ENCODE measurements around the gene ZNHIT1. TPM values are rescaled to one million over a fixed set of nuclear protein-coding genes. Genes with fewer than 3 reads are reported as not detected.

Gene ZNHIT1
- 63.7 to 98.7 TPM (median 88.6 TPM) in 5 replicates for total RNA-seq (2022; extraction: Qiagen RNA extraction; ENCODE audit: low read depth)

GRCh38 chr7:101217388-101218235 lies at the start of gene ZNHIT1, which contains the start of gene PLOD3:
Gene ZNHIT1 (plus strand): TSS chr7:101218165. CDS start chr7:101218196, 31 bp downstream.
Gene PLOD3 (minus strand): TSS chr7:101217581. CDS start chr7:101217274, 307 bp downstream.

DNA sequence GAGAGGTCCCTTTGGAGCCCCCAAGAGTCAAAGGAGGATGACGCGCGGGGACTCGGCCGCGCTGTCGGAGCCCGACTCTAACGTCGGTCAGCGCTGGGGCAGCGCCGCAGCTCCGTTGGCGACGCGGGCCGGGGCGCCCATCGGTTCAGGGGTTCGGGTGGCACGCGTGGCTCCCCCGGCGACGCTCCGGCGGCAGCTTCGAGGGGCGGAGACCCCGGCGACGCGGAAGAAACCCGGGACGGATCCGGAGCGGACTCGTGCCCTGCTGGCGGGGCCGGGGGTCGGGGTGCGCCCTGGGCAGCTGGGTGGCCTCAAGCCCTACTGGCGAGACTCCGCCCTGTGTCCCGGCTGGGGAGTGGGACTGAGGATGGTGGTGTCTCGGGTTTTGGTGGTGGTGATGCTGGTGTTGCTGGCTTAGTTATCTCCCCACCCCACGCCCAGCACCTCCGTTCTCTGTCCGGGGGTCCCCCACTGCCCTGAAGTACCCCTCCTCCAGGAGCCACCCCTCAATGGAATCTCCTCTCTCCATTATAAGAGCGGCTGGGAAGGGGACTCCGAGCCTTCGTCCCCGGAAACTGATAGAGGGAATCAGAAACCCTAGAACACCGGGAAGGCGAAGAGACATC lies 37.7 kb upstream of the ZNHIT1 start, which contains the start of gene NAT16:
TSS of gene NAT16 (minus strand) at position 164 of the 626 bp plus-strand sequence. CDS start 5,486 bp downstream, outside the sequence.

GRCh38 chr7:101200862-101201599 lies 16.9 kb upstream of the ZNHIT1 start, which contains the start of gene MOGAT3:
Gene MOGAT3 (minus strand): TSS chr7:101201036. CDS start chr7:101200854, 182 bp downstream.

GRCh38 chr7:101237206-101238067 lies 19.5 kb downstream of the ZNHIT1 start, which contains the start of gene CLDN15:
Gene CLDN15 (minus strand): TSS chr7:101237802. CDS start chr7:101237581, 221 bp downstream.

DNA sequence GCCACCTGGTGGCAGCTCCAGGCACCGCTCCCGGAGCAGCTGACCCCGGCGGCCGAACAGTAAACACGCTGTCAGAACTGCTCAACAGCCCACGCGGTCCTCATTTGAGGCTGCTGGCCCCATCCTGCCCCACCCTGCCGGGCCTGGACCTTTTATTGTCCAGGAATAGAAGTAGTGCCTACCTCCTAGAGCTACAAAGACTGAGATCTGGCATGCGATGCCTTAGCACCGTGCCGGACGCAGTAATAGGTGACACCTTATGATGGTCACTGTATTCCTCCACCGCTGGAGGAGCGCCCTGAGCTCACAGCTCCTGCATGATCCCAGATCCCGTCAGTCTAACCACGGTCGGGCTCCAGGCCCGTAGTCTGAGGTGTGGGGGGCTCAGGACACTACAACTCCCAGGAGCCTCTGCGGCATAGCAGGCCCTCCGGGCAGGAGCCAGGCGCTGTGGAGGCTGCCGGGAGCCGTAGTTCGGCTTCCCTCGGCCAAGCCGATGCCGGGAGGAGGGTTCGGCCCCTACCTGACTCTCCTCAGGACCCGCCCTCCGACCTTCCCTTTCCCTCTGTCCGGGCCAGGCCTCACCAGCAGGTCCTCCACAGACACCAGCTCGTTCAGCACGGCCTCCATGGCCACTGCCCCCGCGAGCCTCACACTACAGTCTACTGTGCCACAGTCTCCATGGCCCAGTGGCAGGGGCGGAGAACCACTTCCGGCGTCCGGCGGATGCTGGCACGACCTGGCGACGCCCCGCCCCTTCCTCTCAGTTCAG lies 26.6 kb downstream of the ZNHIT1 start, which contains the start of gene FIS1:
TSS of gene FIS1 (minus strand) at position 707 of the 772 bp plus-strand sequence. CDS start at position 630, 77 bp downstream.

Other genes with a start within 250 kb of the ZNHIT1 start
- gene MUC12, start 248.6 kb upstream of the ZNHIT1 start, total RNA-seq (2022; extraction: Qiagen RNA extraction; ENCODE audit: low read depth) = 10.8 to 20.4 TPM (median 16.4 TPM) in 5 replicates
- 0.01 to 0.30 TPM (median 0.02 TPM) in 5 replicates for gene MUC17, start 198.1 kb upstream of the ZNHIT1 start, total RNA-seq (2022; extraction: Qiagen RNA extraction; ENCODE audit: low read depth)
- gene TRIM56, start 132.7 kb upstream of the ZNHIT1 start, total RNA-seq (2022; extraction: Qiagen RNA extraction; ENCODE audit: low read depth) = 8.6 to 18.6 TPM (median 14.5 TPM) in 5 replicates
- gene SERPINE1, start 91.1 kb upstream of the ZNHIT1 start, total RNA-seq (2022; extraction: Qiagen RNA extraction; ENCODE audit: low read depth) = 1,301 to 1,792 TPM (median 1,475 TPM) in 5 replicates
- 133 to 146 TPM (median 140 TPM) in 5 replicates for gene AP1S1, start 63.7 kb upstream of the ZNHIT1 start, total RNA-seq (2022; extraction: Qiagen RNA extraction; ENCODE audit: low read depth)
- 8.9 to 26.8 TPM (median 17.5 TPM) in 5 replicates for gene VGF, start 52.6 kb upstream of the ZNHIT1 start, total RNA-seq (2022; extraction: Qiagen RNA extraction; ENCODE audit: low read depth)
- 0.13 to 0.29 TPM (median 0.22 TPM) in 5 replicates for gene NAT16, start 37.9 kb upstream of the ZNHIT1 start, total RNA-seq (2022; extraction: Qiagen RNA extraction; ENCODE audit: low read depth)
- not detected in 5 replicates for gene MOGAT3, start 17.1 kb upstream of the ZNHIT1 start, total RNA-seq (2022; extraction: Qiagen RNA extraction; ENCODE audit: low read depth)
- gene PLOD3, start 584 bp upstream of the ZNHIT1 start, total RNA-seq (2022; extraction: Qiagen RNA extraction; ENCODE audit: low read depth) = 66.1 to 89.3 TPM (median 85.4 TPM) in 5 replicates
- 6.5 to 14.6 TPM (median 12.5 TPM) in 5 replicates for gene CLDN15, start 19.6 kb downstream of the ZNHIT1 start, total RNA-seq (2022; extraction: Qiagen RNA extraction; ENCODE audit: low read depth)
- 113 to 155 TPM (median 140 TPM) in 5 replicates for gene FIS1, start 26.9 kb downstream of the ZNHIT1 start, total RNA-seq (2022; extraction: Qiagen RNA extraction; ENCODE audit: low read depth)
- 50.6 to 55.2 TPM (median 52.1 TPM) in 5 replicates for gene IFT22, start 103.6 kb downstream of the ZNHIT1 start, total RNA-seq (2022; extraction: Qiagen RNA extraction; ENCODE audit: low read depth)
- gene COL26A1, start 144.7 kb downstream of the ZNHIT1 start, total RNA-seq (2022; extraction: Qiagen RNA extraction; ENCODE audit: low read depth) = 0.18 to 0.62 TPM (median 0.44 TPM) in 5 replicates